K562 (cell line): Measurements from ENCODE around the gene LRCOL1. TPM values are rescaled to one million over a fixed set of nuclear protein-coding genes. Genes with fewer than 3 reads are reported as not detected.

Experiments used
- ATF1 ChIP-seq, 2 experiments: fragments of 450-650 bp in 1 of 2; IDR thresholded peaks; 2 replicates each; pipeline ENCODE4 v1.6.1; 2016; ENCODE audit warnings: missing compliant biosample characterization in 1 of 2, missing genetic modification characterization in 1 of 2
- CEBPB ChIP-seq: fragments of 450-650 bp; IDR thresholded peaks from 2 replicates; pipeline ENCODE4 v1.6.1; 2016; ENCODE audit warnings: missing genetic modification characterization, missing compliant biosample characterization
- CTCF ChIP-seq, 3 experiments: IDR thresholded peaks in 2 of 3; conservative IDR thresholded peaks in 1 of 3; 2 replicates each; pipeline ENCODE4 v1.5.1; 2011 to 2012; ENCODE audit warnings: low read length in 3 of 3, mild to moderate bottlenecking in 3 of 3, control low read depth in 2 of 3, improper control_type of control experiment in 1 of 3, inconsistent platforms in 1 of 3, low read depth in 1 of 3, mixed read lengths in 1 of 3, moderate library complexity in 1 of 3; ENCODE audit not compliant: insufficient read depth in 2 of 3
- DEAF1 ChIP-seq: fragments of 450-650 bp; formaldehyde crosslinking; IDR thresholded peaks from 2 replicates; pipeline ENCODE4 v1.4.0; 2020; ENCODE audit warnings: mild to moderate bottlenecking, moderate library complexity
- JUND ChIP-seq, 2 experiments: IDR thresholded peaks; 2 replicates in 1 of 2; 3 replicates in 1 of 2; pipeline ENCODE4 v1.6.1; 2011; ENCODE audit warnings: borderline replicate concordance in 2 of 2, low read depth in 2 of 2, low read length in 2 of 2, improper control_type of control experiment in 1 of 2, missing biosample characterization in 1 of 2, missing genetic modification characterization in 1 of 2, missing genetic modification reagents in 1 of 2
- MYC ChIP-seq, 2 experiments: fragments of 250-450 bp in 1 of 2; sonication (Bioruptor Pico) in 1 of 2; IDR thresholded peaks; 2 replicates each; pipeline versions ENCODE4 v1.5.1 to v1.6.1; 2012 to 2021; ENCODE audit warnings: low read depth in 2 of 2, borderline replicate concordance in 1 of 2, improper control_type of control experiment in 1 of 2, low read length in 1 of 2, mild to moderate bottlenecking in 1 of 2, moderate library complexity in 1 of 2
- REST ChIP-seq, 2 experiments: fragments of 450-650 bp; formaldehyde crosslinking in 1 of 2; IDR thresholded peaks; 2 replicates each; pipeline versions ENCODE4 v1.4.0 to v1.6.1; 2014 to 2020; ENCODE audit warnings: mild to moderate bottlenecking in 2 of 2, borderline replicate concordance in 1 of 2, low read depth in 1 of 2
- ZNF253 ChIP-seq: fragments of 250-450 bp; sonication (Bioruptor Pico); conservative IDR thresholded peaks from 2 replicates; pipeline ENCODE4 v1.6.1; 2021; ENCODE audit warnings: mild to moderate bottlenecking
- polyA plus RNA-seq, 8 experiments: library from polyadenylated mRNA; depleted of rRNA in 4 of 8; stranded (reverse) in 5 of 8; unstranded in 3 of 8; fragments of >200 nt; fragmentation: Nextera tagmentation in 2 of 8; fragmentation: Illumina TruSeq in 1 of 8; extraction: Ambion mirVana in 2 of 8; extraction: Trizol in 1 of 8; gene quantifications; 2 replicates each; pipeline versions ENCODE4 v1.2.1 to v1.2.3, GENCODE V29; 2011 to 2014; ENCODE audit warnings: inconsistent platforms in 1 of 8, missing spikeins in 1 of 8
- total RNA-seq, 7 experiments: library from RNA; depleted of rRNA in 6 of 7; stranded (reverse); fragments of >200 nt in 6 of 7; fragmentation: Illumina TruSeq in 2 of 7; extraction: Trizol in 2 of 7; gene quantifications; 2 replicates each; pipeline versions ENCODE4 v1.2.1 to v1.2.3, GENCODE V29; 2011 to 2021; ENCODE audit warnings: low replicate concordance in 1 of 7
- TF ChIP-seq, protein P1 (sequence below): sonication (generic); formaldehyde crosslinking; IDR thresholded peaks from 2 replicates; pipeline ENCODE4 v1.9.0; 2022; ENCODE audit warnings: mild to moderate bottlenecking, missing genetic modification reagents

The LRCOL1 gene
- total and polyA plus RNA-seq, 9 of the 15 experiments (the other 6 are each of a cell fraction or from before 2014, with no cell fraction given), result not detected

DNA sequence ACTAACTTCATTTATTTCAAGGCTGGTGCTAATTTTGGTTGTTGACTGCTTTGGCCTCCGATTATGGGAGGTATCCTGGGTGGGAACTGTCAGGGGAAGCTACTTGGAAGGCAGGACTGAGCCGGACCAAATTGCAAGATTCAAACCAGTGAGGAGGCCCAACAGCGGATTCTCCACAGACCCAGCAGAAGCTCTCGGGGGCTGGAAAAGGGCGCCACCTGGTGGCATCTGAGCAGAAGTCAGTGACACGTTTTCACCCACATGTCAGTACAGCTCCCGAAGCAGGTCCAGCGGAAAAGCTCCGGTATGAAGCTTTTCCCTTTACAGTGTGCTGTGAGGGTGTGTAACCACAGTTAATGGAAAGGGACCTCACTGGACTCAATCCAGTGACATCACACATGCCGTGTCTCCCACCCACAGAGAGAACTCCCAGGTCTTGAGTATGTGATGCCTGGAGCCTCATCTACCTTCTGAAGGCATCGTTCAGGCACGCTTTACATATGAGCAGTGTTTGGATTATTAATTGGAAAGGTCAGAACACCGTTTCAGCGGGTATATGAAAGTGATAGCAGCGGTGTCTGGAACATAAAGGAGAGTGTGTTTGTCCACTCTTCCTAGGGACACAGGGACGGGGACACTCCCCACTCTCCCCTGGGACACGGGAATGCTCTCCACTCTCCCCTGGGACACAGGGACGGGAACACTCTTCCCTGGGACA lies 4.6 kb upstream of the LRCOL1 start (continued):
- TF ChIP-seq CTCF (IDR thresholded peaks at IDR 0.05 in 2 of 3, conservative IDR thresholded peaks at IDR 0.05 in 1 of 3; ENCODE audit: insufficient read depth in 2 of 3, low read depth in 1 of 3, low read length in 3 of 3), result peak; percentile 92 to 93 (median 93)
- TF ChIP-seq JUND (IDR thresholded peaks at IDR 0.05; ENCODE audit: borderline replicate concordance, low read depth, low read length), result 0 out of 2 replicates have a peak, but pooled peaks have one; percentile 30
- no peak for TF ChIP-seq JUND (tag; IDR thresholded peaks at IDR 0.05; ENCODE audit: borderline replicate concordance, low read depth, low read length)
- TF ChIP-seq REST (IDR thresholded peaks at IDR 0.05; ENCODE audit: borderline replicate concordance), result peak; percentile 83
- no peak for TF ChIP-seq REST (CRISPR knock-in tag; IDR thresholded peaks at IDR 0.05; ENCODE audit: low read depth)
- no peak for TF ChIP-seq CEBPB (tag)
- TF ChIP-seq ATF1 (CRISPR knock-in tag; IDR thresholded peaks at IDR 0.05), result no peak
- TF ChIP-seq ATF1 (tag; IDR thresholded peaks at IDR 0.05), result peak; percentile 39; the same call in 1 of the 2 replicates
- TF ChIP-seq MYC (IDR thresholded peaks at IDR 0.05; ENCODE audit: low read depth, low read length), result peak; percentile 63
- no peak for TF ChIP-seq MYC (CRISPR knock-in tag; IDR thresholded peaks at IDR 0.05; ENCODE audit: borderline replicate concordance, low read depth)
- TF ChIP-seq, protein P1, sequence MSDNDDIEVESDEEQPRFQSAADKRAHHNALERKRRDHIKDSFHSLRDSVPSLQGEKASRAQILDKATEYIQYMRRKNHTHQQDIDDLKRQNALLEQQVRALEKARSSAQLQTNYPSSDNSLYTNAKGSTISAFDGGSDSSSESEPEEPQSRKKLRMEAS, result peak; percentile 51; the same call in 1 of the 2 replicates
- peak; percentile 64; the same call in 1 of the 2 replicates for TF ChIP-seq DEAF1 (CRISPR knock-in tag)
- TF ChIP-seq ZNF253 (CRISPR knock-in tag), result no peak
